ENCODE measurements around the gene SLC25A47.

- TF ChIP-seq CTCF (conservative IDR thresholded peaks at IDR 0.05; ENCODE audit: low read depth, low read length) (no peak), RAD21 (IDR thresholded peaks at IDR 0.05; ENCODE audit: low read length) (no peak), CEBPB (IDR thresholded peaks at IDR 0.05; ENCODE audit: low read depth, low read length) (no peak), MXI1 (IDR thresholded peaks at IDR 0.05; ENCODE audit: borderline replicate concordance, low read depth, low read length) (no peak), SMC3 (IDR thresholded peaks at IDR 0.05; ENCODE audit: low read depth, low read length) (no peak), ELK1 (IDR thresholded peaks at IDR 0.05; ENCODE audit: borderline replicate concordance, low read depth, low read length) (no peak), CHD1 (IDR thresholded peaks at IDR 0.05; ENCODE audit: low read depth, low read length) (no peak), POLR2A (IDR thresholded peaks at IDR 0.05; ENCODE audit: low read depth, low read length) (no peak), FOS (IDR thresholded peaks at IDR 0.05; ENCODE audit: low read depth, low read length) (no peak), MAZ (IDR thresholded peaks at IDR 0.05; ENCODE audit: borderline replicate concordance, low read depth, low read length) (no peak), MAFK (IDR thresholded peaks at IDR 0.05; ENCODE audit: low read depth, low read length) (no peak), BHLHE40 (IDR thresholded peaks at IDR 0.05; ENCODE audit: low read depth, low read length) (no peak), USF2 (IDR thresholded peaks at IDR 0.05; ENCODE audit: low read depth, low read length) (no peak), RFX5 (IDR thresholded peaks at IDR 0.05; ENCODE audit: low read depth, low read length) (no peak)
Observed at GRCh38 chr14:100289916-100290606, 33.1 kb upstream of the SLC25A47 start.
